Hematopoietic multipotent progenitor cell treated with erythropoietin and hydrocortisone succinate and interleukin-3 and kit ligand, for 6 days (in vitro differentiated cells): Measurements from ENCODE around the gene TMEM140.
"Not testable (repeated sequence)": the region's sequence is repeated elsewhere in the genome, so short reads cannot be mapped to it uniquely, and the experiment has no call there.

Source experiments
- DNase-seq: peaks from one replicate; pipeline ENCODE4 v3.0.0-alpha.2; 2015

TMEM140 gene

GRCh38 chr7:135147899-135148721 lies at the start of gene TMEM140:
TMEM140 (plus strand) TSS chr7:135148072; CDS start chr7:135164442, 16,370 bp downstream.
- peak; percentile 72 for DNase-seq

- no peak for DNase-seq
These were observed 49.5 kb upstream of the TMEM140 start for GRCh38 chr7:135098391-135098790.

- no peak for DNase-seq
These were observed 47.0 kb upstream of the TMEM140 start for GRCh38 chr7:135100856-135101255.

- no peak for DNase-seq
These were observed 45.5 kb upstream of the TMEM140 start for GRCh38 chr7:135102372-135102771.

DNA sequence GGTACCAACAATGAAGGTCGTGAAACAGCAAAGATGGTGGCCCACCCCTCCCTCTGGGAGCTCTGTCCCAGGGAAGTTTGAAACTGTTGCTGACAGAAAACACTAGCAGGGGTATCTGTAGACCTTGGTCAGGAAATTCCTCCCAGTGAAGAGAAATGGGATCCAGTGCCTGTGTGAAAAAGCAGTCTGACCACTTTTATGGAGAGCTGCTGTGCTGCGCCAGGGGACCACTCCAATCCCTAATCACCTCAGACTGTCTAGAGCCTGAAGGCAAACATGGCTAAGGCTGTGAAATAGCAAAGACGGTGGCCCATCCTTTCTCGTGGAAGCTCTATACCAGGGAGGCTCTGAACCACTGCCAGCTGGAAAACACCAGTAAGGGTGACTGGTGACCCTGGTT lies 38.3 kb upstream of the TMEM140 start:
- no peak for DNase-seq

- no peak for DNase-seq
These were observed 37.9 kb upstream of the TMEM140 start for GRCh38 chr7:135109976-135110375.

DNA sequence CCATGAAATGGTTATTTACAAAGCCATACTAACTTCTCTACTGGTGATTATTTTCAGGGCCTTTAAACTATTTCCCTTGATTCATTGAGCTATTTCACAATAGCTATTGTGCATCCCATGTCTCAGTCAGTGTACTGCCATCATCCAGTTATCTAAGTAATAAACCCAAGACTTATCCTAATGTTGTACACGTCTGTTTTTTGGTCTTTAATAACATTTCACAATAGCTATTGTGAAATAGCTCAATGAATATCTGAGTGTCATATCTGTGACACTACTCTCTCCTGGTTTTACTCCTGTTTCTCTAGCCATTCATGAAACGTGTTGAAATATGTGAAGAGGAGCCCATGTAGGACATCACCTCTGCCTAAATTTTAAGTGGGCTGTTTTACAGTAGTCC lies 36.5 kb upstream of the TMEM140 start:
- peak; percentile 8 for DNase-seq

DNA sequence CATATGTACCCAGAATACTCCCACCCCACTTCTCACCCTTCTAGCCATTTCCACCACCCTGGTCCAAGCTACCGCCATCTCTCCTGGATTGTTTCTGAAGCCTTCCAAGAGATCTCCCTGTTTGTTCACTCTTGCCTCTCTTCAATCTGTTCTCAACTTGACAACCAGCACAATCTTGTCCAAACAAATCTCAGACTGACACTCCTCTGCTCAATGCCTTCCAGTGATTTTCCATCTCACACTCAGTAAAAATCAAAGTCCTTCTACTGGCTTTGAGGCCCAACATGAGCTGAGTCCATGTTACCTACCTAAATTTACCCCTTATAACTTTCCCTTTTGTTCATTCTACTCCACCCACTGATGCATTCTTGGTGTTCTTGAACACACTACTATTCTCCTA lies 33.2 kb upstream of the TMEM140 start:
- DNase-seq = no peak

DNA sequence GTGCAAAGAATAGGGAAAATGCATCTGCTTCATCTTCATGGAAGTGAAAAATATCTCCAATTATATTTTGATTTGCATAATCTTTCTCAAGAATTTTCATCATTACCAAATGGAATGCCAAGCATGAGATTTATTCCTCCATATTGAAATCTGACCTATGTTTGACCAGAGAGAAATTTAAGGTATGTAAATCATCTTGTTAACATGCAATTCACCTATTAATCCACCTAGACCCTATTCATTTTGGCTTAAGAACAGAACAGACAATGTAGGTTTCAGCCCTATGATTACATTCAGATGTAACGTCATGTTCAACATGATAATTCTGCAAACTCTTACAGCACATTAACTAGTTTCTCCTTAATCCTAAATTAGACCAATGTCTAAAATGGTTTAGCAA lies 30.8 kb upstream of the TMEM140 start:
- DNase-seq = no peak

GRCh38 chr7:135121868-135122267 lies 26.0 kb upstream of the TMEM140 start:
- DNase-seq = no peak

DNA sequence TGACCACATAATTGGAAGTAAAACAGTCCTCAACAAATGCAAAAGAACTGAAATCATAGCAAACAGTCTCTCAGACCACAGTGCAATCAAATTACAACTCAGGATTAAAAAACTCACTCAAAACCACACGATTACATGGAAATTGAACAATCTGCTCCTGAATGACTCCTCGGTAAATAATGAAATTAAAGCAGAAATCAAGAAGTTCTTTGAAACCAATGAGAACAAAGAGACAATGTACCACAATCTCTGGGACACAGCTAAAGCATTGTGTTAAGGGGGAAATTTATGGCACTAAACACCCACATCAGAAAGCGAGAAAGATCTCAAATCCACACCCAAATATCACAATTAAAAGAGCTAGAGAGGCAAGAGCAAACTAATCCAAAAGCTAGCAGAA lies 23.2 kb upstream of the TMEM140 start:
- DNase-seq = not testable (repeated sequence)

- DNase-seq = no peak
These were observed 18.9 kb upstream of the TMEM140 start for GRCh38 chr7:135128931-135129330.

DNA sequence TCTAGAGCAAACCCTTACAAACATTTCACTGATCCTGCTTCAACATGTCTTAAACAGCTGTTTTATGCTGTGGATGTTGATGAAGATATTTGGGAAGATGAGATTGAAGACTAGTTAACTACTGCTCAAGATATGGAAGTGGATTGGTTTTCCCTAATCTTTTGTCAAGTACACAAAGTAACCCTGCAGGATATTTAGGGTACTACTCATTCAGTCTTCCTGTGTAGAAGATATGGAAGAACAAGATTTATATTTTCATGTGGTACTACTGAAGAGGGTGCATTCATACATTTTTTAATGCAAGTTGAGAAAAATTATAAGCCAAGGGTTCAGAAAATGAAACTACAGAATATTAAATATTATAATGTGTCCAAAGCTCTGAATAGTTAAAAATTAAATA lies 18.3 kb upstream of the TMEM140 start:
- no peak for DNase-seq

DNA sequence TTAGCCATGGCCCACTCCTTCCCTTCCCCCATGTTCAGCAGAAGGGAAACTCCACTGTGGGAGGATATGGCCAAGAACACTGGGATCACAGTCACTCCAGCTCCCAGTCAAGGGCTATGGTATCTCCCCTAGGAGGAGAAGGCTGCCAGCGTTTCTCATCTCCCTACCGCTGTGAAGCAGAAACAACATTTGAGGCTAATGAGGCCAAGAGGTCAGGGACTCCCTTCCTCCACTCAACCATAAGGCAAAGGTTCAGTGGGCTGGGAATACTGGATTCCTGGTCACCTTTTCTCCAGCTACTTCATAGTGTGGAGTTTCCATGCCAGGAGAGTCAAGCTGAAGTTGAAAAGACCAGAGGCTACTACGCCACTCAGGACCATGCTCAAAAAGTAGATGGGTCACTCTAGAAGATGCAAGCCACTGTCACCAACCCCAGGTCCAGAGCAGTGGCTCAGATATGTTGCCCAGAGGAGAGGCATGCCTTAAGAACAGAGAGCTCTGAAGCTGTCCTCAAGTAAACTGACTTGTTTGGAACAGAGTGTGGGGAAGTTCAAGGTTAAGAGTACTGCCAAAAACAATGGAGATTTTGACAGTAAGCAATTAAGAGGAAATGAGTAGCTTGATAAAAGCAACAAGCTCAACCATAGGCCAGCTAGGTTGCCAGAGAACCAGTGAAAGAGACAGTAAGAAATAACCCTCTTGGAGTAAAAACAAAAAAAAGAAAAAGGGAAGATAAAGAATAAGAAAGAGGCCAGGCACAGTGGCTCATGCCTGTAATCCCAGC lies 3.8 kb upstream of the TMEM140 start:
- no peak for DNase-seq

DNA sequence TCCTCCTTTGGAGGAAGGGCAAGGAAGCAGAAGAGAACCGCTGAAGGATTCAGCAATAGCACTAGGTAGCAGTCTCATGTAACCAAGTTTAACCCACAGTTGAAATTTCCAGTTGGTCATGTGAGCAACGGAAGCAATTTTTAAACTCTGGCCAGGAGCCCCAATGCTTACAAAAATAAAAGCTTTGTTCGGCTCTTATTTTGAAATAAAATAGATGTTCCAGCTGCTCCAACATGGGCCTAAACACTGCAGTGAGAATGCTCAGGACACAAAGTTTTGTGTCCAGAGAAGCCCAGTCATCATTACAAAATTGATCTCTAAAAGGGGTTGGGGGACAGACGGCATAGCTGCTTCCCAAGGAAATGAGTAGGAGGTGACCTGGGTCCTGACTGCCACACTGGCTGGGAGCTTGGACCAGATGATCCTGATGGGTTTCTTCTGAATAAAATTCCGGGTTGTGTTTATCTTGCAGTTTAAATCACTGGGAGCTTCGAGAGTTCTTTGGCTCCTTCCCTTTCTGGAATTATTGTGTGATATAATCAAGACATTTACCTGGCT lies 452 bp upstream of the TMEM140 start:
- DNase-seq = peak; percentile 72

- DNase-seq = no peak
These were observed 2.4 kb downstream of the TMEM140 start for GRCh38 chr7:135150072-135150782.

GRCh38 chr7:135151132-135151531 lies 3.3 kb downstream of the TMEM140 start:
- no peak for DNase-seq

DNA sequence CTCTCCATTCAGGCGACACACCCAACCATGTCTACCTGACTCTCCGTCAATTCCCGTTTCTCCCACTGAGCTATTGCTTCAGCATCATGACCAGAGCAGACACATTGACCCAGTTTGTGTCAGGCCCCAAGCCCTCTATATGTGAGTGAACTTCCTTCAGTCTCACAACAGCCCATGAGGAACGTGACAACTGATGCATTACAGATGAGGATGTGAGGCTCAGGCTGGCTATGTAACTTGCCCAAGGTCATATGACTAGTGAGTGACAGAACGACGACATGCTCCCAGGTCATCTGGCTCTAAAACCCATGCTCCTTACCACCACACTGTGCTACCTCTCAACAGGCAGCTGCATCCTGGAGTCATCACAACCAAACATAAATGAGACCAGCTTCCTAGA lies 3.7 kb downstream of the TMEM140 start:
- DNase-seq = no peak

DNA sequence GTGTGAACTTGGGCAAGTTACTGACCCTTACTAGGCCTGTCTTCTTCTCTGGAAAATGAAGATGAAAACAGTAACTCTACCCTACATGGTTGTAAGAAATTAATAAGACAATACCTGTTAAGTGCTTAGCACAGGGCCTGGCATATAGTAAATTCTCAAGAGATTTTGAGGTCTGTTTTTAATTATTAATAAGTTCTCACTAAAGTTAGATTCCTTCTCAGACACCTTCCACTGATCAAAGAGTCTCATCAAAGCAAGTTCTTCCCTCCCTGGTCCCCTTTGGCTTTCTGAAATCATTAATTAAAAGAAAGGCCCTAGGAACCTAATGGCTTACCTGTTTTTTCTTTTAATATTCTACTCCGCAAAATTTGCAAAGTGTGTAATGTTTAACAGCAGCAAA lies 4.6 kb downstream of the TMEM140 start:
- no peak for DNase-seq

- no peak for DNase-seq
These were observed 6.9 kb downstream of the TMEM140 start for GRCh38 chr7:135154734-135155133.

- DNase-seq = no peak
These were observed 8.4 kb downstream of the TMEM140 start for GRCh38 chr7:135156290-135156689.

DNA sequence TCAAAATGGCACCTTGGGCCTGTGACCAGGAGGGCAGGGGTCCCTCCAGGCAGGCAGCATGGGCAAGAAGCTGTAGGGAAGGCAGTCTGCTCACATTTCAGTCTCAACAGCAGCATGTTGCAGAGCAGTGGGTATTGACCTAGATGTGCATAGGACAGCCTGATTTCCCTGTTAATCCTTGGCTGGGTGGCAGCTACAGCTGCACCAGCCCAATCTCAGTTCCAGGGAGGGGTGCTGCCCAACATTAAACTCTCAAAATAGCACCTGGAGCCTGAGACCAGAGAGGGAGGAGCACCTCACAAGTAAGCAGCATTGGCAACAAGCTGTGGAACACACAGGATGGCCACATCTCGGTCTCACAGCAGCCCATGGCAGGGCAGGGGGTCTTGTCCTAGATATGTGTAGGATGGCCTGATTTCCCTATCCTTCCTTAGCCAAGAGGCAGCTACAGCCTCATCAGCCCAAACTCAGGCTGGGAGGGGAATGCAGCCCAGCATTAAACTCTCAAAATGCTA lies 10.3 kb downstream of the TMEM140 start:
- no peak for DNase-seq

DNA sequence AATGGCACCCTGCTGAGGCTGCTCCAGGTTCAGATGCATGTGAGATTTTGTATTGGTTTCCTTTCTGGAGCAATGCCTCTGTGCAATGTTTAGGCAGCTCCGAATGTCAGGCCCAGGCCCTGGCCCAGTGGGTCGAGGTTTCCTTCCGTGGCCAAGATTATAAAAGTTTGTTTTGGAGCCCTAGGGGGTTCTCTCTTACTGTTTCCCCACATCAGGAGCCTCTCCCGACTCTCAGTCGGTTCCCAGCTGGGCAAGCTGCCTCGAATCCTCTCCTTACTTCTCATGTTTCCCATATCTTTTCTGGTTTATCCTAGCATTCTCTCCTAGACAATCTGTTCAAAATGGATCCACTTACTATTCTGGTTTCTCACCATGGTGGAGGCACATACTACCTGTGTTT lies 11.0 kb downstream of the TMEM140 start:
- no peak for DNase-seq
